ENCODE measurements around the gene RPIA. TPM values are rescaled to one million over a fixed set of nuclear protein-coding genes. Genes with fewer than 3 reads are reported as not detected.
"Not testable (repeated sequence)": the region's sequence is repeated elsewhere in the genome, so short reads cannot be mapped to it uniquely, and the experiment has no call there.

The RPIA gene
- polyA plus RNA-seq, 3 donors: 34.3 to 35.0 (median 34.9) TPM

DNA sequence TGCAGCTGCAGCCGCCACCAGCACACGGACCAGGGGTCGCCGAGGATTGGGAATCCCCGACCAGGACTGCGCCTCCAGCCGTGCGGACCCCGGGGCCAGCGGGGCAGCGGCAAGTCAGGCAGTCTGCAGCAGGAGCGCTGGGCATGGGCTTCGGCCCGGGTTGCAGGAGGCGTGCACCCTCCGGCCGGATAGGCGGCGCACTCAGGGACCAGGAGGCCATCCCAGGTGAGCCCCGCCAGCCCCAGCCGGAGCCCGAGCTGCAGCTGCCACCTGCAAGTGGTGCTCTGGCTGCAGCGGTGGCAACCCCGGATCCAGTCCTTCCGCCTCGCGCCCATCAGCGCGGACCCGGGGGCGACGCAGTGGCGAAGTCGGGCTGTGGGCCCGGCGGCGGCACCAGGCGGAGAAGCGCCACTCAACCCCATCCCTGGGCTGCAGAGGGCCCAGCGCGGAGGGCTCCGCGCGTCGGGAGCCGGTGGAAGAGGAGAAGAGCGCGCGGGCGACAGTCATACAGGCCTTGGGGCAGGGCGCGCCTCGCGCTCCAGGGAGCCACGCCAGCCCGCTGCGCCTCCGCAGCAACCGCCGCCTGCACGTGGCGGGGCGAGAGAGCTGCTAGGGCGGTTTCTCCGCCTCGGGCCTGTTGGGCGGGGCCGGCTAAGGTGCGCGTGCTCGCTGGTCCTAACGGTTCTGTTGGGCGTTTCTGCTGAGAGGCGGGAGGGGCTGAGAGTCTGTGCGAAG lies 73.8 kb downstream of the RPIA start:
- DNase-seq (ENCODE audit: low read depth in 3 of 3, low spot score in 2 of 3): peak in 1 of 3 donors; percentile 13

DNA sequence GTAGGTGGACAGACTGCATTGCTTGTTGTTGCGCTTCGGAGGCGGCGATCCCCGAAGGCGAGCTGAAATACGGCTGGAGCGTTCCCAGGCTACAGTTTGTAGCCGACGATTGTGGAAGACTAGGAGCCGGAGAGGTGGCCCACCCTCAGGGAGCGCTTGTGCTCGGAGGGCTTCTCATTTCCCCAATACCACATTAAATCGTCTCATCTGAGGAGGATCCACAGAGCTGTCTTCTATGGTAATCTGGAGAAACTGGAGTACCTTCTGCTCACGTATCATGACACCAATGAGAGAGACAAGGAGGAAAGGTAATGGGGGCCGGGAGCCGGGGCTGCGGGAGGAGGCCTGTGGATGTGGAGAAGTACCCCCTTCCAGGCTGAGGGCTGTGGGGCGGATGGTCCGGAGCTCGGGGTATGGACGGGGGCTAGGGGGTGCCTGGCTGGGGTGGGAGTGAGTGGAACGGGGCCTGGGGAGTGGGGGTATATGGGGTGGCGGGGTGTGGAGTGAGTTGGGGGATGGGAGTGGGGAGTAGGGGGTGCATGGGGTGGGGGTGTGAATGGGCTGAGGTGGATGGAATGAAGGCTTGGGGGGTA lies 74.5 kb downstream of the RPIA start:
- DNase-seq (ENCODE audit: low read depth in 3 of 3, low spot score in 2 of 3): not testable (repeated sequence)

DNA sequence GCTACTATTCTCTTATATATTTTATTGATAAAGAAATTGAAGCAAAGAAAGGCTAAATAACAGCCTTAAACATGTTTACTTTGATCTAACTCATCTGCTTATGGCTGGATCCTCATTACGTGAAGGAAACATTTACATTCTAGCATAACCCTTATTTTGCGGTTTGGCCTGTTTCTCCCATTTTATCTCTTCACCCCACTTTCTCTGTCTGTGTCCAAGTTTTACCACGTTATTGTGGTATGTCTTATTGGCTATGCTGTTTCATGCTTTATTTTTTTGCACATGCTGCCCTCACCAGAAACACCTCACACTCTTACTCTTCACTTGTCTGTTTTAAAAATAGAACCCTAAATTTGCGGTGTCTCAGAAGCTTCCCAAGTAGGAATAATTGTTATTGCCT lies 78.5 kb downstream of the RPIA start:
- no peak for DNase-seq (ENCODE audit: low read depth in 3 of 3, low spot score in 2 of 3)

DNA sequence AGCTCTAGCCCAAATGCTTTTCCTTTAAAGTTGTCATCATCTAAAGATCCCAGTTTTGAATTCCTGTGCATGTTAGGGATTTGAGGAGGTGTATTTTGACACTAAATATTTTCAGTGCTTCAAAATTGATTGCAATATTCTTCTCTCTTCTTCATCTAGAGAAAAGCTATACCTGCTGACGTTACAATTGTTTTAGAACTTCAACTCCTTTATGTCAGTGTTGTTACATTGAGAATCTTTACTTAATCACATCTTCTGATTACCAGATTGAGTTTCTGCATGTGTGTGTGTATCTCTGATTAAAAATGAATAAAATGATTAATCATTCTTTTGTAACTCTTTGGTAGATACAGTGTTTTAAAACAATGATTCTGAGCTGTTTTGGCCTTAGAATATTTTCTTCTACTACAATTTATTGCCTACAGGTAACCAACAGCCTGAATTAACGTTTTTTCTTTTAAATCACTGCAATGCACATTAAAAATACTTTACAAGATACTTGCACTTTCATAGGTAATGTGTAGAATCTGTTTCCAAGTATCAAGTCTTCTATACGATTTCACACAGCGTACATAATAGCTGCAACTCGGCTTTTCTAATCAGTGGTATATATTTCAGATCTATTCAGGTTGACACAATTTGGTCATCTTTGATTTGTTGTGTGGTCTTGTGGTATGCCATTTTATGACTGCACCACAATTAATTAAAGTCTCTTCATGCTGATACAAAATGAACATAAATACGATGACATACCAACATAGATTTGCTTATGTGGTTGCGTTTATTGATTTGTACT lies 82.0 kb downstream of the RPIA start:
- not testable (repeated sequence) for DNase-seq (ENCODE audit: low read depth in 3 of 3, low spot score in 2 of 3)

DNA sequence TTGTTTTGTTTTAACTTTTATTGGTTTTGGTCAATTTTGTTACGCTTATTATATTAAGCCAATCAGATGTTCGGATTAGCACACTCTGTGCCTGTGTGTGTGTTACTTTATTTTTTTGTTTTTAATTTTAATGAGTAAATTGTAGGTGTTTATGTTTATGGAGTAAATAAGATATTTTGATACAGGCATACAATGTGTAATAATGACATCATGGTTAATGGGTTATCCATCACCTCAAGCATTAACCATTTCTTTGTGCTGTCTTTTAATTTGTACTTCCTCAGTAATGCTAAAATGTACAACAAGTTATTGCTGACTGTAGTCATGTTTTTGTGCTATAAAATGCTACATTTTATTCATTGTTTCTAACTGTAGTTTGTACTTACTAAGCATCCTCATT lies 97.7 kb downstream of the RPIA start:
- not testable (repeated sequence) for DNase-seq (ENCODE audit: low read depth in 3 of 3, low spot score in 2 of 3)

DNA sequence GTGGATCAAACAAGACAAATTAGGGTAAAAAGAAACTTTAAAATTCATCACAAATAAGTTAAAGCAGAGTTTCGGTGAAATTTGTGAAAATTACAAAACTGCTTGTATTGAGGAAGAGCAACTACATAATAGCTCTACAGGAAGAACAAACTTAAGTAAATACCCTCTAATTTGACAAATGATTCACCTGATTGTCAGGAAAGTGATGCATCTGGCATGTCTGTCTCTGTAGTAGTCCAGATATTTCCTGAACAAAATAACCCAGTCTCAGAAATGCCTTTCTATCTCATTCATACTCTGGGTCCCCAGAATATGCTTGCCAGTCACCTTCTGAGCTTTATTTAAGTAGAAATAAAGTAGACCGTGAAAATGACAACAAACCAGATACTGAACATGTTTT lies 104.5 kb downstream of the RPIA start:
- not testable (repeated sequence) for DNase-seq (ENCODE audit: low read depth in 3 of 3, low spot score in 2 of 3)

DNA sequence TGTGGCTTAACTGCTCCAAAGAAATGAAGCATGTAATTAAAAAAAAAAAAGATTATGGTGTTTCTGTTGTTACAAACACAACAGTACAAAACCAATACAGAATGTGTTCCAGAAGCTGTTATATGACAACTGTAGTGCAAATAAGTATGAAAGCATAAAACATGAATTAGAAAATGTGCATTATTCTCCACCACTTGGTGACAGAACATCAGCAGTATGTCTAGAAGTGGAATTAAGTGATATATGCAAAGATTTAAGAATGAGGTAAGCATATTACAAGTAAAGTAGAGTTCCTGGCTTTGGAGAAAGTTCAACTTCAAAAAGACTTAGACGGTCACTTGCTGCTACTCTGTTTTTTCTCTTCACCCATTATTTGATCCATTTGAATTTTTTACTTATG lies 105.0 kb downstream of the RPIA start:
- not testable (repeated sequence) for DNase-seq (ENCODE audit: low read depth in 3 of 3, low spot score in 2 of 3)

DNA sequence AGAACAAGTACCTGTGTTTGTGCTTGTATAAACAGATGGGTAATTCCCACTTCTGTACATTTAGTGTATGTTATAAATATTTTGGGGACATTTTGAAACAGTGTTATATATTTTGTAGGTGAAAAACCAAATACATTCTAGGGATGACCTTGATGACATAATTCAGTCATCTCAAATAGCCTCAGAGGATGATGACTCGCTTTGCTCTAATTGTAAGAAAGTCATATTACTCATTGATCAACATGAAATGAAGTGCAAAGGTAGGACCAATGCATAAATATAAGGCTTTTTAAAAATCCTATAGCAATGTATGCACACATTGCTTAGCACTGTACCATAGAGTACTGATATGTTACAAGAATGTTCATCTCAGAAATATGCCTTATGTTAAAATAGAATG lies 105.7 kb downstream of the RPIA start:
- not testable (repeated sequence) for DNase-seq (ENCODE audit: low read depth in 3 of 3, low spot score in 2 of 3)

Other genes with a start within 250 kb of the RPIA start
- gene FOXI3, start 239.0 kb upstream of the RPIA start, polyA plus RNA-seq (ENCODE audit: insufficient read length in 3 of 3): under 1 TPM; 0.12 to 0.15 (median 0.13) TPM
- 10 to 100 TPM; 27.9 to 32.4 (median 32.2) TPM for gene EIF2AK3, start 64.2 kb upstream of the RPIA start, polyA plus RNA-seq (ENCODE audit: insufficient read length in 3 of 3)

Data from right renal cortex interstitium (tissue), 3 donors.